CD4-positive, CD25-positive, alpha-beta regulatory T cell (primary cell): ENCODE data around the gene HBP1. TPM values are rescaled to one million over a fixed set of nuclear protein-coding genes. Genes with fewer than 3 reads are reported as not detected.
A peak's percentile ranks its signal among the peaks of the same experiment; 100 is the strongest.

Experiments
- ATAC-seq, 2 donors: fragments of 150-1000 bp; cut with Tn5 transposase; one replicate each; pipeline ENCODE4 v1.10.0; 2021; ENCODE audit warnings: low read depth in 2 of 2, moderate number of reproducible peaks in 2 of 2, moderate library complexity in 1 of 2
- DNase-seq, 3 donors: peaks; one replicate each; pipeline versions ENCODE4 v3.0.0 to v3.0.0-alpha.2; 2012 to 2022; ENCODE audit warnings: mixed read lengths in 1 of 3
- H3K27ac ChIP-seq: one replicate; pipeline ENCODE4 v1.7.0; 2013; ENCODE audit warnings: mild to moderate bottlenecking, low read length; ENCODE audit not compliant: insufficient read depth, poor library complexity, severe bottlenecking
- H3K27me3 ChIP-seq: one replicate; pipeline ENCODE4 v1.7.0; 2013; ENCODE audit warnings: low read length; ENCODE audit not compliant: control insufficient read depth, insufficient read depth
- H3K36me3 ChIP-seq: one replicate; pipeline ENCODE4 v1.7.0; 2013; ENCODE audit warnings: mild to moderate bottlenecking, low read length, moderate library complexity; ENCODE audit not compliant: control insufficient read depth, insufficient read depth
- H3K4me1 ChIP-seq: 2 replicates; pipeline ENCODE4 v1.7.0; 2013; ENCODE audit warnings: mild to moderate bottlenecking, low read length; ENCODE audit not compliant: insufficient read depth, control insufficient read depth, poor library complexity, severe bottlenecking
- H3K4me3 ChIP-seq: one replicate; pipeline ENCODE4 v1.7.0; 2013; ENCODE audit warnings: low read depth, mild to moderate bottlenecking, low read length, moderate library complexity
- H3K9me3 ChIP-seq, 2 experiments: 1 replicate in 1 of 2; 2 replicates in 1 of 2; pipeline ENCODE4 v1.7.0; 2013; ENCODE audit warnings: low read length in 2 of 2, mild to moderate bottlenecking in 1 of 2, moderate library complexity in 1 of 2; ENCODE audit not compliant: control insufficient read depth in 2 of 2
- H3K27ac Mint-ChIP-seq, 3 donors: one replicate each; pipeline ENCODE4 v1.8.0; 2020 to 2022; ENCODE audit warnings: mild to moderate bottlenecking in 3 of 3, mixed read lengths in 3 of 3, moderate library complexity in 2 of 3
- H3K27me3 Mint-ChIP-seq: one replicate; pipeline ENCODE4 v1.8.0; 2022; ENCODE audit warnings: mild to moderate bottlenecking, mixed read lengths
- H3K36me3 Mint-ChIP-seq: one replicate; pipeline ENCODE4 v1.8.0; 2020; ENCODE audit warnings: mixed read lengths
- H3K4me1 Mint-ChIP-seq, 4 donors: one replicate each; pipeline ENCODE4 v1.8.0; 2020 to 2022; ENCODE audit warnings: mixed read lengths in 4 of 4, mild to moderate bottlenecking in 1 of 4
- H3K4me3 Mint-ChIP-seq, 4 donors: one replicate each; pipeline ENCODE4 v1.8.0; 2020 to 2022; ENCODE audit warnings: mild to moderate bottlenecking in 4 of 4, mixed read lengths in 4 of 4, moderate library complexity in 3 of 4
- H3K9me3 Mint-ChIP-seq, 7 donors: one replicate each; pipeline ENCODE4 v1.8.0; 2020 to 2022; ENCODE audit warnings: mixed read lengths in 7 of 7, mild to moderate bottlenecking in 3 of 7, moderate library complexity in 2 of 7
- polyA plus RNA-seq, 4 donors: library from polyadenylated mRNA; unstranded; fragments of 300-500 nt; fragmentation: Illumina TruSeq; gene quantifications; one replicate each; pipeline ENCODE4 v1.2.3, GENCODE V29; 2021
- total RNA-seq: library from RNA; stranded (reverse); gene quantifications from one replicate; pipeline ENCODE4 v1.2.3, GENCODE V29; 2022

The HBP1 gene
- total and polyA plus RNA-seq, 5 donors from 2014 or later: 67.8 to 249 (median 87.9) TPM

- Histone ChIP-seq H3K4me3 (no peak overlapping the region), H3K36me3 (peaks cover 40% of the 10 kb centered on the region), H3K9me3 (no peaks in the 10 kb centered on the region), H3K4me1 (no peaks in the 10 kb centered on the region), H3K27ac (no peak overlapping the region), H3K27me3 (no peaks in the 10 kb centered on the region)
- DNase-seq (no peak), ATAC-seq (no peak)
- Mint-ChIP-seq H3K27ac (no peak overlapping the region), H3K9me3 (peaks cover 0 to 9% (median 1%) of the 10 kb centered on the region in 7 donors), H3K4me3 (no peak overlapping the region), H3K36me3 (peaks cover 52% of the 10 kb centered on the region), H3K27me3 (no peaks in the 10 kb centered on the region), H3K4me1 (peaks cover 10 to 21% (median 14%) of the 10 kb centered on the region in 4 donors)
Observed at GRCh38 chr7:107248551-107249316, 79.9 kb downstream of the HBP1 start.

GRCh38 chr7:107251963-107252362 is 83.2 kb downstream of the HBP1 start:
- ATAC-seq (no peak), DNase-seq (no peak)
- Histone ChIP-seq H3K9me3 (no peaks in the 10 kb centered on the region), H3K36me3 (peaks cover 22% of the 10 kb centered on the region), H3K4me3 (no peak overlapping the region), H3K27ac (no peak overlapping the region), H3K27me3 (no peaks in the 10 kb centered on the region), H3K4me1 (no peaks in the 10 kb centered on the region)
- Mint-ChIP-seq H3K27ac (peak overlapping the region in 1 of 3 donors; percentile 66), H3K27me3 (no peaks in the 10 kb centered on the region), H3K36me3 (peaks cover 22% of the 10 kb centered on the region), H3K4me3 (no peak overlapping the region), H3K9me3 (peaks cover 0 to 1% (median 0%) of the 10 kb centered on the region in 7 donors), H3K4me1 (peaks cover 10 to 23% (median 16%) of the 10 kb centered on the region in 4 donors)

Other genes with a start within 250 kb of the HBP1 start
- 8.0 TPM for gene PRKAR2B, start 124.3 kb upstream of the HBP1 start, total RNA-seq
- under 1 TPM; 0.05 to 0.15 (median 0.08) TPM for gene PRKAR2B, start 124.3 kb upstream of the HBP1 start, polyA plus RNA-seq